K562 (cell line): Measurements from ENCODE around the gene DDX5. TPM values are rescaled to one million over a fixed set of nuclear protein-coding genes. Genes with fewer than 3 reads are reported as not detected.
A peak's percentile ranks its signal among the peaks of the same experiment; 100 is the strongest.

ENCODE experiments used
- BHLHE40 ChIP-seq: IDR thresholded peaks from 2 replicates; pipeline ENCODE4 v1.6.1; 2011; ENCODE audit warnings: low read length, improper control_type of control experiment
- CHCHD3 ChIP-seq: fragments of 250-450 bp; sonication (Bioruptor Pico); IDR thresholded peaks from 2 replicates; pipeline ENCODE4 v2.1.2; 2022; ENCODE audit warnings: mild to moderate bottlenecking
- FOXP4 ChIP-seq: sonication (generic); formaldehyde crosslinking; IDR thresholded peaks from 2 replicates; pipeline ENCODE4 v1.8.0; 2022; ENCODE audit warnings: mild to moderate bottlenecking, missing genetic modification reagents, borderline replicate concordance
- ILF3 ChIP-seq: fragments of 450-650 bp; IDR thresholded peaks from 2 replicates; pipeline ENCODE4 v1.6.1; 2018; ENCODE audit warnings: antibody characterized with exemption, mild to moderate bottlenecking, moderate library complexity, borderline replicate concordance
- MLX ChIP-seq, 2 experiments: fragments of 450-650 bp in 1 of 2; sonication (generic) in 1 of 2; formaldehyde crosslinking; conservative IDR thresholded peaks; 2 replicates each; pipeline versions ENCODE4 v1.4.0 to v1.8.1; 2020 to 2022; ENCODE audit warnings: mild to moderate bottlenecking in 1 of 2, missing genetic modification reagents in 1 of 2
- POLR2B ChIP-seq: fragments of 450-650 bp; IDR thresholded peaks from 2 replicates; pipeline ENCODE4 v1.6.1; 2018; ENCODE audit warnings: low read depth; ENCODE audit not compliant: partially characterized antibody
- SUPT5H ChIP-seq: fragments of 450-650 bp; IDR thresholded peaks from 2 replicates; pipeline ENCODE4 v1.6.1; 2016
- ZNF3 ChIP-seq: fragments of 250-450 bp; sonication (Bioruptor Pico); IDR thresholded peaks from 2 replicates; pipeline ENCODE4 v1.5.0; 2021; ENCODE audit warnings: mild to moderate bottlenecking, moderate library complexity
- ZNF75A ChIP-seq: fragments of 450-650 bp; formaldehyde crosslinking; IDR thresholded peaks from 2 replicates; pipeline ENCODE4 v1.4.0; 2020; ENCODE audit warnings: mild to moderate bottlenecking
- ZNF766 ChIP-seq: fragments of 200-800 bp; sonication (Bioruptor generic); conservative IDR thresholded peaks from 2 replicates; pipeline ENCODE4 v1.6.1; 2016; ENCODE audit warnings: missing genetic modification characterization, missing compliant biosample characterization
- polyA plus RNA-seq, 8 experiments: library from polyadenylated mRNA; depleted of rRNA in 4 of 8; stranded (reverse) in 5 of 8; unstranded in 3 of 8; fragments of >200 nt; fragmentation: Nextera tagmentation in 2 of 8; fragmentation: Illumina TruSeq in 1 of 8; extraction: Ambion mirVana in 2 of 8; extraction: Trizol in 1 of 8; gene quantifications; 2 replicates each; pipeline versions ENCODE4 v1.2.1 to v1.2.3, GENCODE V29; 2011 to 2014; ENCODE audit warnings: inconsistent platforms in 1 of 8, missing spikeins in 1 of 8
- total RNA-seq, 7 experiments: library from RNA; depleted of rRNA in 6 of 7; stranded (reverse); fragments of >200 nt in 6 of 7; fragmentation: Illumina TruSeq in 2 of 7; extraction: Trizol in 2 of 7; gene quantifications; 2 replicates each; pipeline versions ENCODE4 v1.2.1 to v1.2.3, GENCODE V29; 2011 to 2021; ENCODE audit warnings: low replicate concordance in 1 of 7
- TF ChIP-seq, protein P1 (sequence below): fragments of 250-450 bp; sonication (Bioruptor Pico); IDR thresholded peaks from 2 replicates; pipeline ENCODE4 v1.5.0; 2021; ENCODE audit warnings: mild to moderate bottlenecking, borderline replicate concordance
- TF ChIP-seq, protein P2 (sequence below): IDR thresholded peaks from 3 replicates; pipeline ENCODE4 v1.6.1; 2011; ENCODE audit warnings: borderline replicate concordance, mild to moderate bottlenecking, moderate library complexity; ENCODE audit not compliant: insufficient read length; ENCODE audit errors: extremely low read depth

Gene DDX5
- total and polyA plus RNA-seq, 9 of the 15 experiments (the other 6 are each of a cell fraction or from before 2014, with no cell fraction given): 306 to 1,639 (median 604) TPM

GRCh38 chr17:64538508-64539130 is 32.5 kb upstream of the DDX5 start (continued):
- TF ChIP-seq POLR2B (peak; percentile 38), ILF3 (0 out of 2 replicates have a peak, but pooled peaks have one; percentile 37), ZNF3 (CRISPR knock-in tag) (no peak), ZNF75A (no peak), CHCHD3 (CRISPR knock-in tag) (no peak), SUPT5H (0 out of 2 replicates have a peak, but pooled peaks have one; percentile 52), FOXP4 (CRISPR knock-in tag) (no peak), ZNF766 (CRISPR knock-in tag) (no peak), BHLHE40 (no peak), MLX (CRISPR knock-in tag; conservative IDR thresholded peaks at IDR 0.05) (no peak)
- TF ChIP-seq, protein P1, sequence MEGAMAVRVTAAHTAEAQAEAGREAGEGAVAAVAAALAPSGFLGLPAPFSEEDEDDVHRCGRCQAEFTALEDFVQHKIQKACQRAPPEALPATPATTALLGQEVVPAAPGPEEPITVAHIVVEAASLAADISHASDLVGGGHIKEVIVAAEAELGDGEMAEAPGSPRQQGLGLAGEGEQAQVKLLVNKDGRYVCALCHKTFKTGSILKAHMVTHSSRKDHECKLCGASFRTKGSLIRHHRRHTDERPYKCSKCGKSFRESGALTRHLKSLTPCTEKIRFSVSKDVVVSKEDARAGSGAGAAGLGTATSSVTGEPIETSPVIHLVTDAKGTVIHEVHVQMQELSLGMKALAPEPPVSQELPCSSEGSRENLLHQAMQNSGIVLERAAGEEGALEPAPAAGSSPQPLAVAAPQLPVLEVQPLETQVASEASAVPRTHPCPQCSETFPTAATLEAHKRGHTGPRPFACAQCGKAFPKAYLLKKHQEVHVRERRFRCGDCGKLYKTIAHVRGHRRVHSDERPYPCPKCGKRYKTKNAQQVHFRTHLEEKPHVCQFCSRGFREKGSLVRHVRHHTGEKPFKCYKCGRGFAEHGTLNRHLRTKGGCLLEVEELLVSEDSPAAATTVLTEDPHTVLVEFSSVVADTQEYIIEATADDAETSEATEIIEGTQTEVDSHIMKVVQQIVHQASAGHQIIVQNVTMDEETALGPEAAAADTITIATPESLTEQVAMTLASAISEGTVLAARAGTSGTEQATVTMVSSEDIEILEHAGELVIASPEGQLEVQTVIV (CRISPR knock-in tag): no peak
- TF ChIP-seq, protein P2, sequence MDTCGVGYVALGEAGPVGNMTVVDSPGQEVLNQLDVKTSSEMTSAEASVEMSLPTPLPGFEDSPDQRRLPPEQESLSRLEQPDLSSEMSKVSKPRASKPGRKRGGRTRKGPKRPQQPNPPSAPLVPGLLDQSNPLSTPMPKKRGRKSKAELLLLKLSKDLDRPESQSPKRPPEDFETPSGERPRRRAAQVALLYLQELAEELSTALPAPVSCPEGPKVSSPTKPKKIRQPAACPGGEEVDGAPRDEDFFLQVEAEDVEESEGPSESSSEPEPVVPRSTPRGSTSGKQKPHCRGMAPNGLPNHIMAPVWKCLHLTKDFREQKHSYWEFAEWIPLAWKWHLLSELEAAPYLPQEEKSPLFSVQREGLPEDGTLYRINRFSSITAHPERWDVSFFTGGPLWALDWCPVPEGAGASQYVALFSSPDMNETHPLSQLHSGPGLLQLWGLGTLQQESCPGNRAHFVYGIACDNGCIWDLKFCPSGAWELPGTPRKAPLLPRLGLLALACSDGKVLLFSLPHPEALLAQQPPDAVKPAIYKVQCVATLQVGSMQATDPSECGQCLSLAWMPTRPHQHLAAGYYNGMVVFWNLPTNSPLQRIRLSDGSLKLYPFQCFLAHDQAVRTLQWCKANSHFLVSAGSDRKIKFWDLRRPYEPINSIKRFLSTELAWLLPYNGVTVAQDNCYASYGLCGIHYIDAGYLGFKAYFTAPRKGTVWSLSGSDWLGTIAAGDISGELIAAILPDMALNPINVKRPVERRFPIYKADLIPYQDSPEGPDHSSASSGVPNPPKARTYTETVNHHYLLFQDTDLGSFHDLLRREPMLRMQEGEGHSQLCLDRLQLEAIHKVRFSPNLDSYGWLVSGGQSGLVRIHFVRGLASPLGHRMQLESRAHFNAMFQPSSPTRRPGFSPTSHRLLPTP: no peak
